Endodermal cell (in vitro differentiated cells): ENCODE results near the gene RETREG1. TPM values are rescaled to one million over a fixed set of nuclear protein-coding genes. Genes with fewer than 3 reads are reported as not detected.

Source experiments
- DNase-seq: peaks from one replicate; pipeline ENCODE4 v3.0.0-alpha.2; 2017
- H3K27ac ChIP-seq: 2 replicates; pipeline ENCODE4 v1.5.1; 2013; ENCODE audit warnings: mild to moderate bottlenecking, low read depth, low read length, moderate library complexity
- H3K27me3 ChIP-seq: 2 replicates; pipeline ENCODE4 v1.6.1; 2013; ENCODE audit warnings: mild to moderate bottlenecking, low read length, moderate library complexity; ENCODE audit not compliant: insufficient read depth, control insufficient read depth, poor library complexity, severe bottlenecking
- H3K36me3 ChIP-seq: 2 replicates; pipeline ENCODE4 v1.7.0; 2013; ENCODE audit warnings: mild to moderate bottlenecking, low read length, moderate library complexity; ENCODE audit not compliant: control insufficient read depth, insufficient read depth
- H3K4me1 ChIP-seq: one replicate; pipeline ENCODE4 v1.7.0; 2013; ENCODE audit warnings: low read length; ENCODE audit not compliant: control insufficient read depth, insufficient read depth
- H3K4me3 ChIP-seq: 2 replicates; pipeline ENCODE4 v1.5.1; 2013; ENCODE audit warnings: mild to moderate bottlenecking, low read length, moderate library complexity
- H3K9ac ChIP-seq: 2 replicates; pipeline ENCODE4 v1.6.1; 2013; ENCODE audit warnings: mild to moderate bottlenecking, low read length, moderate library complexity; ENCODE audit not compliant: poor library complexity, severe bottlenecking; ENCODE audit errors: extremely low read depth
- H3K9me3 ChIP-seq: 2 replicates; pipeline ENCODE4 v1.6.1; 2013; ENCODE audit warnings: mild to moderate bottlenecking, low read length, moderate library complexity; ENCODE audit not compliant: control insufficient read depth
- H3K27ac Mint-ChIP-seq: 2 replicates; pipeline ENCODE4 v1.8.0; 2020; ENCODE audit warnings: mixed read lengths
- H3K27me3 Mint-ChIP-seq: 2 replicates; pipeline ENCODE4 v1.8.0; 2021; ENCODE audit warnings: mild to moderate bottlenecking, mixed read lengths; ENCODE audit not compliant: insufficient read depth
- H3K36me3 Mint-ChIP-seq: 2 replicates; pipeline ENCODE4 v1.8.0; 2020; ENCODE audit warnings: low read depth, mixed read lengths
- H3K4me1 Mint-ChIP-seq: 2 replicates; pipeline ENCODE4 v1.8.0; 2020; ENCODE audit warnings: mixed read lengths
- H3K4me3 Mint-ChIP-seq: 2 replicates; pipeline ENCODE4 v1.8.0; 2020; ENCODE audit warnings: mild to moderate bottlenecking, moderate library complexity, mixed read lengths
- H3K9me3 Mint-ChIP-seq: 2 replicates; pipeline ENCODE4 v1.8.0; 2020; ENCODE audit warnings: mild to moderate bottlenecking, mixed read lengths
- WGBS, 2 experiments: methylation state at CpG; one replicate each; pipeline versions ENCODE4 v1.1.5 to v1.1.7; 2013; ENCODE audit warnings: missing lambda C conversion rate in 2 of 2, mixed read lengths in 1 of 2; ENCODE audit not compliant: insufficient coverage in 1 of 2, insufficient read length in 1 of 2; 5-methylcytosine and 5-hydroxymethylcytosine counted together
- total RNA-seq, 2 donors: library from RNA; stranded (reverse); fragmentation: NEBNext Ultra II Directional in 1 of 2; extraction: Animal tissue kit (Norgen Biotek cat#: 25700) in 1 of 2; gene quantifications; 2 replicates in 1 of 2; 3 replicates in 1 of 2; pipeline ENCODE4 v1.2.1, GENCODE V29; 2021
- TF ChIP-seq, protein P1 (sequence below): fragments of 200-600 bp; sonication (generic); conservative IDR thresholded peaks from 2 replicates; pipeline ENCODE4 v1.5.0; 2021; ENCODE audit warnings: antibody characterized with exemption, mild to moderate bottlenecking

Gene RETREG1
- total RNA-seq, 2 donors from 2014 or later: 4.1 to 4.3 TPM

DNA sequence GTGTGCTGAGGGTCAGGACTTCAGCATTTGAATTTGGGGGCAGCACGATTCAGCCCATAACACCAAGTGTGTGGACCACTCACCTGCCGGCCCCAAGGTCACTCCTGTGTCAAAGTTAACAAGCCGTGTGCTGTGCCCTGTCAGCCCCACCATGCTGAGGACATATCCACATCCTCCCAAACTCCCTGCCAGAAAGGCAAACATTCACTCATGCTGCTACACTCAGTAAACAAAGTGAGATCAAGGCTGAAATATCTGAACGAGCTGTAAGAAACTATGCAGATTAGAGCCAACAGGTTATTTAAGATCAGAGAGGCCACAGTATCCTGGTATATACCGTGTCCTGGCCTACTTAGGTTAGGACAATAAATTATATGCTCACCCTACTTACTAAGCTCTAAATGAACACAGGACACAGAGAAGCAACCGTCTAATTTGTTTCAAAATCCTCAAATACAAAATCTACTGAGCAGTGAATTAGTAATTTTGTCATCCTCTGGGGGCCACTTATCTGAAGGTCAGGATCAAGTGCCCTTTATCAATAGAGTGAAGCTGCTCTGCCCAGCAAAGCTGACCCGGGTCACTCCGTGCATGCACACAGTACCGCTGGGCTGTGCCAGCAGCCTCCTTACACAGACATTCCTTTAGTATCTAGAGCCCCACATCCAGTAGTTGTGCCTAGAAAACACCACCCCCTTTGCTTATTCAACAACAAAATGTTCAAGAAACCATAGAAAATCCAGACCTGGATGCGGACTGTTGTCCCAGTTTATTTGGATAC is 28.2 kb downstream of the RETREG1 start:
- Mint-ChIP-seq H3K27ac (no peak overlapping the region), H3K4me3 (no peak overlapping the region), H3K9me3 (peaks cover 13% of the 10 kb centered on the region), H3K4me1 (peaks cover 52% of the 10 kb centered on the region), H3K27me3 (peaks cover 10% of the 10 kb centered on the region), H3K36me3 (peaks cover 2% of the 10 kb centered on the region)
- peaks cover 5% of the 10 kb centered on the region for H3K27me3 ChIP-seq
- H3K4me1 ChIP-seq: no peaks in the 10 kb centered on the region
- 93 to 97% methylated on average over 3 to 10 of the region's 10 CpGs for WGBS, 2 experiments
- no peaks in the 10 kb centered on the region for H3K36me3 ChIP-seq
- TF ChIP-seq, protein P1, sequence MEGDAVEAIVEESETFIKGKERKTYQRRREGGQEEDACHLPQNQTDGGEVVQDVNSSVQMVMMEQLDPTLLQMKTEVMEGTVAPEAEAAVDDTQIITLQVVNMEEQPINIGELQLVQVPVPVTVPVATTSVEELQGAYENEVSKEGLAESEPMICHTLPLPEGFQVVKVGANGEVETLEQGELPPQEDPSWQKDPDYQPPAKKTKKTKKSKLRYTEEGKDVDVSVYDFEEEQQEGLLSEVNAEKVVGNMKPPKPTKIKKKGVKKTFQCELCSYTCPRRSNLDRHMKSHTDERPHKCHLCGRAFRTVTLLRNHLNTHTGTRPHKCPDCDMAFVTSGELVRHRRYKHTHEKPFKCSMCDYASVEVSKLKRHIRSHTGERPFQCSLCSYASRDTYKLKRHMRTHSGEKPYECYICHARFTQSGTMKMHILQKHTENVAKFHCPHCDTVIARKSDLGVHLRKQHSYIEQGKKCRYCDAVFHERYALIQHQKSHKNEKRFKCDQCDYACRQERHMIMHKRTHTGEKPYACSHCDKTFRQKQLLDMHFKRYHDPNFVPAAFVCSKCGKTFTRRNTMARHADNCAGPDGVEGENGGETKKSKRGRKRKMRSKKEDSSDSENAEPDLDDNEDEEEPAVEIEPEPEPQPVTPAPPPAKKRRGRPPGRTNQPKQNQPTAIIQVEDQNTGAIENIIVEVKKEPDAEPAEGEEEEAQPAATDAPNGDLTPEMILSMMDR: no peak
- no peak overlapping the region for H3K9ac ChIP-seq
- no peak for DNase-seq
- no peak overlapping the region for H3K27ac ChIP-seq
- no peak overlapping the region for H3K4me3 ChIP-seq
- peaks cover 9% of the 10 kb centered on the region for H3K9me3 ChIP-seq

DNA sequence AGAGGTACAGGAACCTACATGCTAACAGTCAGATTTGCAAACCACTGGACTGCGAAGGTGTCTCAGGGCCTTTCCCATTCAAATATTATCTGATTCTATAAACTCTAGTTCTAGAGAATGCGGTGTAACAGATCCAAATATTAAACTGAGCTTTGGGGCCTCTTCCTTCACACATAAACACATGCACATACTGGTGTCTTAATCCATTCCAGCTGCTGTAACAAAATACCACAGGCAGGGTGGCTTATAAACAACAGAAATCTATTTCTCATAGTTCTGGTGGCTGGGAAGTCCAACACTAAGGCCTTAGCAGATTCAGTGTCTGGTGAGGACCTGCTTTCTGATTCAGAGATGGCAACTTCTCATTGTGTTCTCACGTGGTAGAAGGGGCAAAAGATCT is 30.2 kb downstream of the RETREG1 start:
- 89 to 91% methylated on average over 3 of the region's 3 CpGs for WGBS, 2 experiments
- H3K4me1 ChIP-seq: no peaks in the 10 kb centered on the region
- H3K9me3 Mint-ChIP-seq: peaks cover 13% of the 10 kb centered on the region

DNA sequence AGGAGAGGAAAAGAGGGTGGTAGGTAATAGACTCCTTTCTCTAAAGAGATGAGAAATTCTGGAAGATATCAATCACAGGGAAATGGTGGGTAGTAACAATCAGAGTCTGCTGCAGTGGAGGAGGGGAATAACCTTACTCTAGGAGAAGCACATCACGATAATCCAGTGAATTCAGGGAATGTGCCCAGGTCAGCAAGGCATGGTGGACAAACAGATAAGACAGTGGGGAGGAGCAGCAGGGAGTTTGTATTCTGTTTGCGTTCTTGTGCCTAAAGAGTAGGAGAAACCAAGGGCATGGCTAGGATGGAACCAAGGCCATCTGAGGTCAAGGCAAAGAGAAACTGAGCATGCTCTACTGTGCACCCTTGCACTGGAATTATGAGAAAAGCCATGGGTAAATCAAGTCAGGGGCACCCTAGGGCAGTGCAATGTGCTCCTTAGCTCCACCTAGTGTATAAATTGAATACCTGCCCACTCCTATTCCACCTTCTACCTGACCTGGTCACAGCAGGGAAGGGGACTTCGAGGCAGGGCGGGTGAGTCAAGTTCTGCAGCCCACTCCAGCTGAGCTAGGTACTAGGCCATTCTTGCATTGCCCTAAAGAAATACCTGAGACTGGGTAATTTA is 31.6 kb downstream of the RETREG1 start:
- Mint-ChIP-seq H3K36me3 (peaks cover 2% of the 10 kb centered on the region), H3K4me1 (peaks cover 32% of the 10 kb centered on the region), H3K27ac (peak overlapping the region; percentile 57), H3K27me3 (peaks cover 10% of the 10 kb centered on the region), H3K4me3 (peak overlapping the region; percentile 12), H3K9me3 (peaks cover 13% of the 10 kb centered on the region)
- Histone ChIP-seq H3K27me3 (peaks cover 4% of the 10 kb centered on the region), H3K4me3 (no peak overlapping the region), H3K4me1 (peaks cover 3% of the 10 kb centered on the region), H3K9me3 (peaks cover 9% of the 10 kb centered on the region), H3K9ac (no peak overlapping the region), H3K36me3 (no peaks in the 10 kb centered on the region), H3K27ac (no peak overlapping the region)
- WGBS, 2 experiments: 84 to 88% methylated on average over 4 of the region's 4 CpGs
- TF ChIP-seq, protein P1: peak; percentile 77
- DNase-seq: no peak

More for the DNA sequence above, 30.2 kb downstream of the RETREG1 start:
- Mint-ChIP-seq H3K4me3 (no peak overlapping the region), H3K4me1 (peaks cover 37% of the 10 kb centered on the region), H3K27ac (no peak overlapping the region), H3K27me3 (peaks cover 10% of the 10 kb centered on the region), H3K36me3 (peaks cover 2% of the 10 kb centered on the region)
- Histone ChIP-seq H3K9ac (no peak overlapping the region), H3K9me3 (peaks cover 9% of the 10 kb centered on the region), H3K27ac (no peak overlapping the region), H3K36me3 (no peaks in the 10 kb centered on the region), H3K4me3 (no peak overlapping the region), H3K27me3 (peaks cover 5% of the 10 kb centered on the region)
- TF ChIP-seq, protein P1: no peak
- DNase-seq: no peak
